AG04450 (cell line): ENCODE measurements around the gene HMX2. TPM values are rescaled to one million over a fixed set of nuclear protein-coding genes. Genes with fewer than 3 reads are reported as not detected.

Experiments
- CTCF ChIA-PET: fragments of 300-600, 350-600 bp; formaldehyde crosslinking; extraction: SDS; loops from one replicate; lab custom pipeline; 2022; ENCODE audit warnings: antibody characterized with exemption, inconsistent platforms; lab: Charles Lee
- POLR2A ChIA-PET: fragments of 350-600 bp; formaldehyde crosslinking; extraction: SDS; loops from one replicate; lab custom pipeline; 2021; ENCODE audit warnings: antibody characterized with exemption, inconsistent platforms; lab: Yijun Ruan, JAX
- DNase-seq: peaks from one replicate; pipeline ENCODE4 v3.0.0-alpha.2; 2011; ENCODE audit warnings: low read depth, low spot score
- H3K27ac ChIP-seq: one replicate; pipeline ENCODE4 v1.5.1; 2012; ENCODE audit warnings: low read depth, low read length, control low read depth
- H3K27me3 ChIP-seq: one replicate; pipeline ENCODE4 v1.6.0; 2012; ENCODE audit warnings: low read length; ENCODE audit not compliant: control insufficient read depth, insufficient read depth
- H3K4me3 ChIP-seq: 2 replicates; pipeline ENCODE4 v1.5.1; 2011; ENCODE audit warnings: mild to moderate bottlenecking, low read depth, low read length, control low read depth
- H3K9me3 ChIP-seq: 2 replicates; pipeline ENCODE4 v1.5.1; 2012; ENCODE audit warnings: low read length; ENCODE audit not compliant: control insufficient read depth, insufficient read depth
- CTCF ChIP-seq: IDR thresholded peaks from 2 replicates; pipeline ENCODE4 v1.5.1; 2011; ENCODE audit warnings: low read depth, low read length, control low read depth, inconsistent platforms
- polyA plus RNA-seq: library from polyadenylated mRNA; depleted of rRNA; stranded (reverse); fragments of >200 nt; gene quantifications from 2 replicates; pipeline ENCODE4 v1.2.3, GENCODE V29; 2011

The HMX2 gene
- polyA plus RNA-seq, 1 experiment: not detected

GRCh38 chr10:123148414-123149161 lies 652 bp downstream of the HMX2 start:
- H3K27ac ChIP-seq: no peak overlapping the region
- CTCF ChIA-PET: interaction anchor here (2.0 kb wide), 1 partner anchor 15 kb away, joined by 6 read pairs; no protein-coding TSS in a partner anchor
- no peak for DNase-seq
- H3K4me3 ChIP-seq: no peak overlapping the region
- POLR2A ChIA-PET: interaction anchor here (0.6 kb wide), 1 partner anchor 774 kb away, joined by 3 read pairs; no protein-coding TSS in a partner anchor
- peaks cover 89% of the 10 kb centered on the region for H3K27me3 ChIP-seq
- H3K9me3 ChIP-seq: peaks cover 6% of the 10 kb centered on the region; the same call in 1 of the 2 replicates
- TF ChIP-seq CTCF: no peak

- TF ChIP-seq CTCF: no peak
- CTCF ChIA-PET: interaction anchor here (1.1 to 2.0 kb wide), 2 partner anchors 16 to 168 kb away, joined by 3 to 6 read pairs; no protein-coding TSS in a partner anchor
- POLR2A ChIA-PET: interaction anchor here (0.6 kb wide), 1 partner anchor 775 kb away, joined by 3 read pairs; no protein-coding TSS in a partner anchor
- Histone ChIP-seq H3K4me3 (no peak overlapping the region), H3K27ac (no peak overlapping the region), H3K27me3 (peaks cover 84% of the 10 kb centered on the region), H3K9me3 (peaks cover 6% of the 10 kb centered on the region; the same call in 1 of the 2 replicates)
- no peak for DNase-seq
Measured at GRCh38 chr10:123149162-123149567, 1.2 kb downstream of the HMX2 start.

GRCh38 chr10:123149568-123150270 lies 1.8 kb downstream of the HMX2 start:
- peaks cover 78% of the 10 kb centered on the region for H3K27me3 ChIP-seq
- peak overlapping the region; percentile 50 for H3K4me3 ChIP-seq
- TF ChIP-seq CTCF: no peak
- ChIA-PET POLR2A (no interaction called here), CTCF (interaction anchor here (1.1 to 2.0 kb wide), 2 partner anchors 17 to 169 kb away, joined by 3 to 6 read pairs; no protein-coding TSS in a partner anchor)
- H3K27ac ChIP-seq: no peak overlapping the region
- H3K9me3 ChIP-seq: peaks cover 6% of the 10 kb centered on the region; the same call in 1 of the 2 replicates
- DNase-seq: no peak

GRCh38 chr10:123150271-123150985 lies 2.5 kb downstream of the HMX2 start:
- DNase-seq: no peak
- POLR2A ChIA-PET: no interaction called here
- TF ChIP-seq CTCF: no peak
- peaks cover 6% of the 10 kb centered on the region; the same call in 1 of the 2 replicates for H3K9me3 ChIP-seq
- H3K27me3 ChIP-seq: peaks cover 71% of the 10 kb centered on the region
- no peak overlapping the region for H3K27ac ChIP-seq
- no peak overlapping the region for H3K4me3 ChIP-seq
- CTCF ChIA-PET: interaction anchor here (1.1 to 2.0 kb wide), 2 partner anchors 17 to 169 kb away, joined by 3 to 6 read pairs; no protein-coding TSS in a partner anchor
